Measurements from ENCODE around the gene TACC2. TPM values are rescaled to one million over a fixed set of nuclear protein-coding genes. Genes with fewer than 3 reads are reported as not detected.

TACC2 gene
- total and polyA plus RNA-seq, 2 donors (not counting 1 experiment from before 2014, with no cell fraction given) = not detected

DNA sequence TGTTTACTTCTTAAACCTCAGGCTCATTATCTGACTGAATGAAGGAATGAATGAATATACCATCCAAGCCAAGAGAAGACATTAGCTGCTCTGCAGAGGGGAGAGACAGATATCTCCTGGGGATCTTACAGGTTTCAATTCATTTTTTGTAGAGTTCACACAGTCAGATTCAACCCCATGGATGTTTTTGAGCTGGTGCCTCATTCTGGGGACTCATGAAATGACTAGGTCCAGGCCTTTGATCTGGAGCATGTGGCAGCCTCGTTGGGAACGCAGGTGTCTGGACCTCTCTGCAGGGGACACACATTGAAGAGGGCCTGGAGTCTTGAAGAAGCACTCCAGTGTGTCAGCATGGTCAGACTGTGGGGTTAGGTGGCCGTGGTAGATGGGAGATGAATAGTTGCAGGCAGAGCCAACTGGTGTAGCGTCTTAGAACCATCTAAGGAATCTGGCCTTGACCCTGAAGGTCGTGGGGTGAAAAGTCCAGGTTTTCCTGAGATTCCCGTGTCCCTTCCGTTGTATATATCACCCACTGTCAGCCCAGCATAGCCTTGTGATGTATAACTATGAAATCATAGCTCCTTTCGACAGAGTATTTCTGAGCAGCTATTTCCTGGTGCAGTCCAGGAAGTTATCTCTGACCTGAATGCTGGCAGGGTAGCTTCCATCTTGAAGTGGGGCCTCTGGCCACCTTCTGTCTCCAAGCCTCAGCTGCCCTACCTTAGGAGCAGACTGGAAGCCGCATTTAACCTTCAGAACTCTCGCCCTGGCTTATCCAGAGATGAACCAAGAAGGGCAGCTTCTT, 304.4 kb downstream of the TACC2 start:
- Mint-ChIP-seq H3K4me1 (no peaks in the 10 kb centered on the region), H3K9me3 (ENCODE audit: insufficient read depth) (no peaks in the 10 kb centered on the region), H3K4me3 (no peak overlapping the region), H3K27ac (no peak overlapping the region), H3K27me3 (peaks cover 26% of the 10 kb centered on the region)
- Histone ChIP-seq H3K4me2 (replicated peaks; ENCODE audit: low read depth, low read length, poor library complexity, severe bottlenecking) (no peak overlapping the region), H3K4me3 (ENCODE audit: control extremely low read depth in 1 of 5, extremely low read depth in 1 of 5, insufficient read depth in 1 of 5, low read depth in 2 of 5, low read length in 4 of 5) (no peak overlapping the region), H3K9me3 (ENCODE audit: control extremely low read depth in 1 of 3, control insufficient read depth in 2 of 3, insufficient read depth in 1 of 3, low read length in 2 of 3) (peaks cover 0 to 3% (median 0%) of the 10 kb centered on the region in 3 donors), H3K9ac (ENCODE audit: low read length) (no peak overlapping the region), H3K27me3 (replicated peaks in 1 of 4; ENCODE audit: control extremely low read depth in 1 of 4, control insufficient read depth in 3 of 4, insufficient read depth in 4 of 4, low read length in 3 of 4) (no peaks in the 10 kb centered on the region), H4K20me1 (ENCODE audit: control insufficient read depth, insufficient read depth, low read length, poor library complexity, severe bottlenecking) (no peaks in the 10 kb centered on the region), H3K4me1 (ENCODE audit: control insufficient read depth in 2 of 2, insufficient read depth in 2 of 2, low read length in 2 of 2) (no peaks in the 10 kb centered on the region), H3K36me3 (replicated peaks in 1 of 2; ENCODE audit: control extremely low read depth in 1 of 2, control insufficient read depth in 1 of 2, extremely low read depth in 1 of 2, insufficient read depth in 2 of 2, low read length in 1 of 2) (no peaks in the 10 kb centered on the region), H3K79me2 (ENCODE audit: control insufficient read depth, insufficient read depth, low read length) (no peaks in the 10 kb centered on the region), H3K27ac (ENCODE audit: low read length in 2 of 2) (no peak overlapping the region), H2AFZ (ENCODE audit: insufficient read depth, low read depth, low read length, poor library complexity, severe bottlenecking) (no peak overlapping the region)
- no peak for DNase-seq
- ChIA-PET POLR2A (no interaction called here), CTCF (interaction anchor here (0.8 to 2.3 kb wide), 4 partner anchors 9 to 410 kb away, joined by 3 to 14 read pairs (median 4); no protein-coding TSS in a partner anchor)
- ATAC-seq (ENCODE audit: low read depth) = no peak
- intact Hi-C loops (cut with micrococcal nuclease) = no loop called here
- WGBS (ENCODE audit: insufficient coverage) = 76% methylated on average over 6 of the region's 10 CpGs
- TF ChIP-seq, protein P1, sequence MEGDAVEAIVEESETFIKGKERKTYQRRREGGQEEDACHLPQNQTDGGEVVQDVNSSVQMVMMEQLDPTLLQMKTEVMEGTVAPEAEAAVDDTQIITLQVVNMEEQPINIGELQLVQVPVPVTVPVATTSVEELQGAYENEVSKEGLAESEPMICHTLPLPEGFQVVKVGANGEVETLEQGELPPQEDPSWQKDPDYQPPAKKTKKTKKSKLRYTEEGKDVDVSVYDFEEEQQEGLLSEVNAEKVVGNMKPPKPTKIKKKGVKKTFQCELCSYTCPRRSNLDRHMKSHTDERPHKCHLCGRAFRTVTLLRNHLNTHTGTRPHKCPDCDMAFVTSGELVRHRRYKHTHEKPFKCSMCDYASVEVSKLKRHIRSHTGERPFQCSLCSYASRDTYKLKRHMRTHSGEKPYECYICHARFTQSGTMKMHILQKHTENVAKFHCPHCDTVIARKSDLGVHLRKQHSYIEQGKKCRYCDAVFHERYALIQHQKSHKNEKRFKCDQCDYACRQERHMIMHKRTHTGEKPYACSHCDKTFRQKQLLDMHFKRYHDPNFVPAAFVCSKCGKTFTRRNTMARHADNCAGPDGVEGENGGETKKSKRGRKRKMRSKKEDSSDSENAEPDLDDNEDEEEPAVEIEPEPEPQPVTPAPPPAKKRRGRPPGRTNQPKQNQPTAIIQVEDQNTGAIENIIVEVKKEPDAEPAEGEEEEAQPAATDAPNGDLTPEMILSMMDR (IDR thresholded peaks at IDR 0.05) = no peak
- TF ChIP-seq EZH2 (IDR thresholded peaks at IDR 0.05; ENCODE audit: borderline replicate concordance, insufficient read depth, low read depth, low read length, poor library complexity, severe bottlenecking) = no peak

DNA sequence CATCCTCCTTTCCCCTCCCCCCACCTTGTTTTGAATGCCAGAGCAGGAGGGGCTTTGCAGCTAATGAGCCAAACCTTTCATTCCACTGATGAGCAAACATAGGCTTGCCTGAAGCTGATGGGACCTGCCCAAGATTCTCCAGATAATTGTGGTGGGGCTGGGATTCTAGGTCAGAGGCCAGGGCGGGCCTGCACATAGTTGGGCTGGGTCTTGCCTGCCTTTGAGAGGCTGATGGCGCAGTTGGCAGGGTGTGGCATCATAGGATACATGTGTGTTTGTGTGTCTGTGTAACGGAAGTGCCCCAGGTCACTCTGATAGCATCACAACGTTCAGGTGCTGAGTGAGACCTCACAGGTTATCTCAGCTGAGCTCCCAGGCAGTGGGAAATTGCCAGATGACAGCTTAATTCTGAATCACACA, 305.0 kb downstream of the TACC2 start:
- H3K36me3 ChIP-seq (replicated peaks in 1 of 2; ENCODE audit: control extremely low read depth in 1 of 2, control insufficient read depth in 1 of 2, extremely low read depth in 1 of 2, insufficient read depth in 2 of 2, low read length in 1 of 2) = no peaks in the 10 kb centered on the region
- peaks cover 27% of the 10 kb centered on the region for H3K27me3 Mint-ChIP-seq
- WGBS (ENCODE audit: insufficient coverage) = 85% methylated on average over 4 of the region's 4 CpGs
- no peaks in the 10 kb centered on the region for H3K79me2 ChIP-seq (ENCODE audit: control insufficient read depth, insufficient read depth, low read length)
- peaks cover 3% of the 10 kb centered on the region for H3K4me1 Mint-ChIP-seq
- peaks cover 2% of the 10 kb centered on the region in 2 donors for H3K4me1 ChIP-seq (ENCODE audit: control insufficient read depth in 2 of 2, insufficient read depth in 2 of 2, low read length in 2 of 2)
- intact Hi-C loops (cut with micrococcal nuclease) = no loop called here
- H3K9ac ChIP-seq (ENCODE audit: low read length) = no peak overlapping the region
- no peak overlapping the region for H3K27ac Mint-ChIP-seq
- no peak overlapping the region for H3K4me3 ChIP-seq (ENCODE audit: control extremely low read depth in 1 of 5, extremely low read depth in 1 of 5, insufficient read depth in 1 of 5, low read depth in 2 of 5, low read length in 4 of 5)
- no peaks in the 10 kb centered on the region for H3K27me3 ChIP-seq (replicated peaks in 1 of 4; ENCODE audit: control extremely low read depth in 1 of 4, control insufficient read depth in 3 of 4, insufficient read depth in 4 of 4, low read length in 3 of 4)
- ChIA-PET POLR2A (no interaction called here), CTCF (interaction anchor here (0.8 to 2.3 kb wide), 4 partner anchors 9 to 410 kb away, joined by 3 to 14 read pairs (median 4); no protein-coding TSS in a partner anchor)
- H3K9me3 Mint-ChIP-seq (ENCODE audit: insufficient read depth) = no peaks in the 10 kb centered on the region
- no peak overlapping the region for H3K27ac ChIP-seq (ENCODE audit: low read length in 2 of 2)
- no peak overlapping the region for H3K4me3 Mint-ChIP-seq
- no peak overlapping the region for H2AFZ ChIP-seq (ENCODE audit: insufficient read depth, low read depth, low read length, poor library complexity, severe bottlenecking)
- ATAC-seq (ENCODE audit: low read depth) (no peak), DNase-seq (no peak)
- H4K20me1 ChIP-seq (ENCODE audit: control insufficient read depth, insufficient read depth, low read length, poor library complexity, severe bottlenecking) = no peaks in the 10 kb centered on the region
- peaks cover 0 to 3% (median 0%) of the 10 kb centered on the region in 3 donors for H3K9me3 ChIP-seq (ENCODE audit: control extremely low read depth in 1 of 3, control insufficient read depth in 2 of 3, insufficient read depth in 1 of 3, low read length in 2 of 3)
- TF ChIP-seq, protein P1 (IDR thresholded peaks at IDR 0.05) = no peak
- TF ChIP-seq EZH2 (IDR thresholded peaks at IDR 0.05; ENCODE audit: borderline replicate concordance, insufficient read depth, low read depth, low read length, poor library complexity, severe bottlenecking) = no peak
- no peak overlapping the region for H3K4me2 ChIP-seq (replicated peaks; ENCODE audit: low read depth, low read length, poor library complexity, severe bottlenecking)

All from B cell (primary cell).